Activated CD8-positive, alpha-beta memory T cell treated with anti-CD3 and anti-CD28 coated beads, Interleukin-2, amount 50 U/mL, for 4 hours (primary cell): ENCODE measurements around the gene CYBA.

Experiments
- DNase-seq: peaks from one replicate; pipeline ENCODE4 v3.0.0-alpha.2; 2020

Gene CYBA

GRCh38 chr16:88627531-88628411 is 23.1 kb downstream of the CYBA start:
- DNase-seq = no peak

GRCh38 chr16:88626646-88627045 is 24.2 kb downstream of the CYBA start:
- no peak for DNase-seq

GRCh38 chr16:88624977-88625576 is 25.8 kb downstream of the CYBA start:
- DNase-seq = no peak

DNA sequence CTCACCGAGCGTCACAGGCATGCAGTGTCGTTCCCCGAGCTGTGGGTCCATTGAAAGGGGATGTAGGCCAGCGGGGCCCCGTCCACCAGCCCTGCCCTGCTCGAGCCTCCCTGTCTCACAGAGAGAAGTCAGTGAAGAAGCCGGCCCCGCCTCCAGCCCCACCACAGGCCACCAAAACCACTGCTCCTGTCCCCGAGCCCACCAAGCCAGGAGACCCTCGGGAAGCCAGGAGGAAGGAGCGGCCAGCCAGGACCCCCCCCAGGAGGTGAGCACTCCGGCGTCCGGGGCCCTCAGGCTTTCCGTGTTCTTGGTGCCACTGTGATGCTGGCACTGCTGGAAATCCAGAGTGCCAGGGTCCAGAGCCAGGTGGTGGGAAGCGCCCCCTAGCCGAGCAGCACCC is 26.4 kb downstream of the CYBA start:
- DNase-seq = no peak

GRCh38 chr16:88623858-88624257 is 27.0 kb downstream of the CYBA start:
- DNase-seq = no peak

- DNase-seq = no peak
These were observed 28.0 kb downstream of the CYBA start for GRCh38 chr16:88622866-88623265.

- no peak for DNase-seq
These were observed 28.7 kb downstream of the CYBA start for GRCh38 chr16:88622125-88622524.

DNA sequence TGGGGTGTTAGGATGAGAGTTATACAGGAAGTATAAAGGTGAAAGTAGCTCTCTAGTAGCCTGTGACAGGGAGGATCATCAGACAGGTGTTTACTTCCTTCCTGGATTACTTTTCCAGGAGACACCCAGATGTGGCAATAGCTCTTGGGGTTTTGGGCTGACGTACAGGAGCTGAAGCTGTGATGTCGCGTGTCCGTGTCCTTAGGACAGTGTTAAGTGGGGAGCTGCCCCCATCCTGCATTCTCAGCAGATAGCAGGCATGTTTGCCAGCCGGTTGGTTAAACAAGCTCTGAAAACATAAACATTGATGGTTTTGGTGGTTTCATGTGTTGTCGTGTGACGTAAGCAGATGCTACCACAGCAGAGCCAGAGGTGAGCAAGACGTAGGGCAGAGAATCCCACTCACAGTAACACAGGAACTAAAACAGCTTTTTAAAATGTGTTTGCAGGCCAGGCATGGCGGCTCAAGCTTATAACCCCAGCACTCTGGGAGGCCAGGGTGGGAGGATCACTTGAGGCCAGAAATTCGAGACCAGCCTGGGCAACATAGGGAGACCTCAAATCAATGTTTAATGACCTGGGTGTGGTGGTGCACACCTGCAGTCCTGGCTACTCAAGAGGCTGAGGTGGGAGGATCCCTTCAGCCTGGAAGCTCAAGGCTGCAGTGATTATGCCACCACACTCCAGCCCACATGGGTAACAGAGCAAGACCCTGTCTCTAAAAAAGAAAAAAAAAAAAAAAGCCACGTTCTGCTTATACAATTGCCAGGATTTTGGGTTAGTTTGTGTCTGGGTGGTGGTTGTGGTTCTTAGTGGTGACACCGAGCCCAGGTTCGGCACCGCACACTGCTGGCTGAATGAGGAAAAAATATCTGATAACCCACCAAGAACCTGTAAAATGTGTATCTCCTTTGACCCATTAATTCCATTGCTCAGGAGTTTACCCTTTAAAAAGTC is 30.7 kb downstream of the CYBA start:
- peak; percentile 57 for DNase-seq

DNA sequence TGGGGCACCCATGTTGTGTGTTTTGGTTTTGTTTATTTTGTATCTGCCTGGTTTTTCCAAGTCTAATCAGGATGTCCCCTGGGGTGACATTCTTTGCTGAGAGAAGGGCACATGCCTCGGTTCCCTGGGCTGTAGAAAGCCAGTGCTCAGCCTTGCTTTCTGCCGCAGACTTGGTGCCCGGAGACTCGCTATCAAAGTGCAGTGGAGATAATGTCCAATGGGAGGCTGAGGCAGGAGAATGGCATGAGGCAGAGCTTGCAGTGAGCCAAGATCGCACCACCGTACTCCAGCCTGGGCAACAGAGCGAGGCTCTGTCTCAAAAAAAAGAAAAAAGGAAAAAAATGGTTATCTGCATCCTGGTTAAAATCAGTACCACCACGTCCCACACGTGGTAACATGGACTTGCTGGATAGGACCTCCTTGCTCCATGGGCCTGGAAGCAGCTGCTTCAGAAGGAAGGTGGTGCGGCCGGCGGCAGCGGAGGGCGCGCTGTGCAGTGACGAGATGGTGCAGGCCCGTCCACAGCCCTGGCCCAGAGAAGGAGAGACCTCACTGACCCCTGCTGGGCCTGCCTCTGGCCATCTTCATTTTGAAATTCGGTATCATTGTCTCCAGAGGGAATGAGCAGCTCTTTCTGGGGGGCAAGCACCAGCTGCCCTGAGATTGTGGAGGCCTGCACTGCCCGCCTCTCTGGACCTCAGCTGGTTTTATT is 31.7 kb downstream of the CYBA start:
- DNase-seq = no peak

DNA sequence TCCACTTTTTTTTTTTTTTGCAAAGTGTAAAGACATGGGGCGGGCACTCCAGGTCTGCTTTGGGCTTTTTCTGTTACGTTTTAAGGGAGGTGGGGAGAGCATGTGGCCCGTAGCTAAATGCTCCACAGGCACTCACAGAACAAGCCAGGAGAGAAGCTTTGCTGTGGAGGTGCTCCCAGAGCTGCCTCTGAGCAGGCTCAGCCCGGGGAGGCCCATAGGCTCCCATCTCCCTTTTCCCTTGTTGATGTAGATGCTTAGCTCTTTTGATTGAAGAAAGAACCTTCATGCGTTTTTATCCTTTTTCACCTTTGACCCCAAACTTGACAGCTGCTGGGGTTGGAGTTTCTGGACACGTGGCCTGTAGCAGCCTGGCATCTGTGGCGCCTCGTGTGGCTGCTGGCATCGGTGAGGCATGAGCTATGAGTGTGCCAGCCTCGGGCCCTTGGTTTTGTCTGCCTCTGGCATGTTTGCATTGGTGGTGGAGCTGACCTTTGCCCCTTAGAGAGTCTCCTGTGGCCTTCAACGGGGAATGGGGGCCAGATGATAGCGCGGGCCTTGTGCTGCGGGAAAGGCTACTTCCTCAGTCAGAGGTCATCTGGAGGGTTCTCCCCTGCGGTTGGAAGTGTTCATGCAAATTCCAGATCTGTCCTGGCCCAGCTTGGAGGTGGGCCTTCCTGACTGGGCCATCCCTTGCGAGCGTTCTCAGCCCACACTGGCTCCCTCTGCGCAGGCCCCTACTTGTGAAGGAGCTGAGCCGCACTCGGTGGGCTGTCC is 32.5 kb downstream of the CYBA start:
- no peak for DNase-seq

GRCh38 chr16:88617268-88618031 is 33.4 kb downstream of the CYBA start:
- DNase-seq = no peak

DNA sequence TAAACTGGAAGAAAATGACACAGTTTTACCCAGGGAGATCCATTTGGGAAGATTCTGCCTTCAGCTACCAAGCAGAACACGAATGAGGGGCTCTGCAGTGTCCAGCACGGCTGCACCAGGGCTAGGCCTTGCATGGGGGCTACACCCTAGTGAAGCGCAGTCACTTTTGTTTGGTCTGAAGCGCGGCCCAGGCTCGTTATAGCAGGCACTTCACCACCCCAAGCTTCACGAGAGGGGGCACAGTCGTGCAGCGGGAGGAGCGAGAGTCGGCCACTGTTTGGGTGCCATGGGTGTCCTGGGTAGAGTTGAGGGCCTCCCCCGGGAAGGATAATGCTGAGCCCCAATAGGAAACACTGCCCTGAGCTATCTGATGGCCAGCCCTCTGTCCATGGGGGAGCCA is 34.1 kb downstream of the CYBA start:
- DNase-seq = no peak

DNA sequence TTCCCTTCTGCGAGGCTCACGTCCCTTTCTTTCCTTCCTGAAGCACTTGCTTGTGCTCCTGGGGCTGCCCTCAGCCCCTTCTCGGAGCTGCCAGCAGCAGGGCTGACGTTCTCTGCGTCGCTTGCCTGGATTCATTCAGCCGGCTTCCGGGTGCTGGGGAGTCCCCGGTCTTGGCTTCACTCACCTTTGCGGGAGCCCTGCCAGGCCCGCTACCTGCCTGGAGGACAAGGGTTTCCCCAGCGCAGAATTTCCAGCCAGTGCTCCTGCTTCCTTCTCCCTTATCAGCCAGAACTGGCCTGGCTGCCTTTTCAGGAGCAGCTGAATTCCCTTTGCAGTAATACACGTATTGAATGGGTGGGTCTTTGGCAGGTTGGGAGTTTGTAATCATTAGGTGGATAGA is 34.5 kb downstream of the CYBA start:
- DNase-seq = no peak

DNA sequence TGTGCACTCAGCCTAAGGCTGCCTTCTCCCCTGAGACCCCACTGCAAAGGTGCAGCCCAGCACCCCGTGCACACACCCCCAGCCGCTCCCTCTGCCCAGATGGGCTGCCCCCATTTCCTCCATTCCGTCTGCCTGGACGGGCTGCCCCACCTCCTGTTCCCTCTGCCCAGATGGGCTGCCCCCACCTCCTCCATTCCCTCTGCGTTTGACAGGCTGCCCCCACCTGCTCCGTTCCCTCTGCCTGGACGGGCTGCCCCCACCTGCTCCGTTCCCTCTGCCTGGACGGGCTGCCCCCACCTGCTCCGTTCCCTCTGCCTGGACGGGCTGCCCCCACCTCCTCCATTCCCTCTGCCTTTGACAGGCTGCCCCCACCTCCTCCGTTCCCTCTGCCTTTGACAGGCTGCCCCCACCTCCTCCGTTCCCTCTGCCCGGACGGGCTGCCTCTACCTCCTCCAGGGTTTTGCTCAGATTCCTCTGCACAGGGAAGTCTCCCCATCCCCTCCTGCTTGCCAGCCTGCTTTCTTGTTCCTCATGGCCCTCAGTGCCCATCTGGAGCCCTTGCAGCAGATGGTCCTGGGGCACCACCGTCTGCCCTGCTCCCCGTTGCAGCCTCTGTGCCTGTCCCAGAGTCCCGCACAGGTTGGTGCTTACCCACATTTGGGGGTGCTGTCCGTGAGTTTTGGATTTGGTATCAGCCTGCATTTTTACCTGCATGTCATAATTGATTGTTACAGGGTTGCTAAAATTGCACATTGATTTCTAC is 35.9 kb downstream of the CYBA start:
- no peak for DNase-seq

DNA sequence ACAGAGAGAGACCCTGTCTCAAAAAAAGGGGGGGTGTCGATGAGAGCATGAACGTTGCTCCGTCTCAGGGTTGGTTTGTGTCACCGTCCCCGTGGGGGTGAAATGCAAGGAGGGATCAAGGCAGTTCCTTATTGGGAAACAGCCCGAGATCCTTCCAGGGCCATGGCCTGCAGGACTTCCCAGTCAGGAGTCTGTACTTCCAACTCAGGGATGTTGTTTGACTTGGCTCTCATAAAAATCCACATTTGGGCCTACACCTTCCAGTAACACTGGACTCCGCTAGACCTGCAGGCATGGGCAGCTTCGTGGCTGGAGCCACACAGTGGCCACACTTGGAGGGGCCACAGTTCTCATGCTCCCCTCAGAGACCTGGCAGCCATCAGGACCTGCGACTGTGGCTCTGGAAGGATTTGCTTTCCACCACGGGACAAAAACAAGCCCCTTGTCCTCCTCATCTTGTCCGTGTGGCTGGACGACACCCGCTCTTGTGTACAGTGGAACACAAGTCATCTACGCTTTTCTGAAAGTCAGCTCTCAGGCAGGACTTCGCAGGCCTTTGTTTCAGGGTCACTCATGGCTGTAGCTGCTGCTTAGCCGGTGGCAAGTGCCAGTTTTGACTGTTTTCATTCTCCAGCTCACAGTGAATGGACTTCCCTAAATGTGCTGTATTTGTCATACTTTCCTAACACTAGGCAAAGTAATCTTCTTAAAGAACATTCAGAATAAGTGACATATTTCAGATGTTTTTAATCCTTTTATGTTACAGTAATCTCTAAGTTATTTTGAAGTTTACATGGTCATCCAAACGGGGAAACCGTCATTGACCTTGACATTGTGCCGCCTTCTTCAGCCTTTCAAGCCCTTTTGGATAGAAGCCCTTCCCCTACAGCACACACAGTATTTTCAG is 36.7 kb downstream of the CYBA start:
- no peak for DNase-seq

DNA sequence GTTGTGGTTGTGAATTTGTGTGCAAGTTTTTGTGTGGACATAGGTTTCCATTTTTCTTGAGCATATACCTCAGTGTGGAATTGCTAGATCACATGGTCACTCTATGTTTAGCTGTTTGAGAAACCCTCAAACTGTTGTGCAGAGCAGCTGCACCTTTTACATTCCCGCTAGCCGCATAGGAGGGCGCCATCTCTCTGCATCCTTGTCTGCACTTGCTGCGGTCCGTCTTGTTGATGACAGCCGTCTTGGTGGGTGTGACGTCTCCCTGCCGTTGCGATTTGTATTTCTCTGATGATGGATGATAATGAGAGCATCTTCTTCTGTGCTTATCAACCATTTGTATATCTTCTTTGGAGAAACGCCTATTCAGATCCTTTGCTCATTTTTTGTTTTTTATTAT is 37.6 kb downstream of the CYBA start:
- DNase-seq = no peak

GRCh38 chr16:88610909-88611812 is 39.7 kb downstream of the CYBA start:
- DNase-seq = no peak

DNA sequence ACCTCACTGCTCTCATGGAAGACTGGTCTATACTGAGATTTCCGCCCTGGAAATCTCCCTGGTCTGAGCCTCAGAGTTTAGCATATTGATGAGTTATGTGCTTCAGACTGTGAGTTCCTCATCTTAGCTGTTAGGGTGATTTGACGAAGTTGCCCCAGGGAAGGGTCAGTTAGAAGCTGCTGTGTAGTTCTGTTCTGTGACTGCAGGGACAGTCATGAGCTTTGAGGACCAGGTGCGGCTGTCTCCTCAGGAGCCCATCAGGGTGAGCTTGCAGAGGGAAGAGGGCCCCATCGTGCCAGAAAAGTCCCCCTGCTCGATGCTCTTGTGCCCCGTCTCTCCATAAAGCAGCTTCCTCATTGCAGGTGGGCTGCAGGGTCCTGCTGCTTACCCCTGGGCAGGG is 40.8 kb downstream of the CYBA start:
- no peak for DNase-seq
